Caki2 (cell line): ENCODE data around the gene KRT79. TPM values are rescaled to one million over a fixed set of nuclear protein-coding genes. Genes with fewer than 3 reads are reported as not detected.

Experiments used
- DNase-seq: peaks from one replicate; pipeline ENCODE4 v3.0.0-alpha.2; 2015; ENCODE audit warnings: low read depth
- in situ Hi-C: cut with HindIII; loops from 2 replicates; pipeline ENCODE4 v1.10.0; 2016; ENCODE audit warnings: low sequenced_read_pairs, low pct_unique_long_range_greater_than_20kb, mixed read lengths
- total RNA-seq: library from RNA; depleted of rRNA; stranded (reverse); fragments of >200 nt; shearing (Covaris generic); gene quantifications from 2 replicates; pipeline ENCODE4 v1.2.3, GENCODE V29; 2014; ENCODE audit warnings: low replicate concordance

Gene KRT79
- total RNA-seq, 1 experiment from 2014 or later = not detected

GRCh38 chr12:52824741-52825410 lies 9.2 kb downstream of the KRT79 start:
- DNase-seq = no peak
- in situ Hi-C loops = no loop called here

GRCh38 chr12:52823761-52824450 lies 10.2 kb downstream of the KRT79 start:
- DNase-seq = no peak
- in situ Hi-C loops = no loop called here

- in situ Hi-C loops = no loop called here
- no peak for DNase-seq
These were observed 11.2 kb downstream of the KRT79 start for GRCh38 chr12:52822771-52823510.

- DNase-seq = no peak
- in situ Hi-C loops = no loop called here
These were observed 12.1 kb downstream of the KRT79 start for GRCh38 chr12:52821826-52822660.

GRCh38 chr12:52821071-52821730 lies 12.9 kb downstream of the KRT79 start:
- DNase-seq = no peak
- in situ Hi-C loops = no loop called here

- in situ Hi-C loops = no loop called here
- no peak for DNase-seq
These were observed 13.6 kb downstream of the KRT79 start for GRCh38 chr12:52820521-52820920.

- DNase-seq = no peak
- in situ Hi-C loops = no loop called here
These were observed 14.2 kb downstream of the KRT79 start for GRCh38 chr12:52819731-52820510.

- in situ Hi-C loops = no loop called here
- DNase-seq = no peak
These were observed 15.2 kb downstream of the KRT79 start for GRCh38 chr12:52818887-52819420.

- DNase-seq = no peak
- in situ Hi-C loops = no loop called here
These were observed 15.7 kb downstream of the KRT79 start for GRCh38 chr12:52818388-52818787.

- in situ Hi-C loops = no loop called here
- no peak for DNase-seq
These were observed 16.3 kb downstream of the KRT79 start for GRCh38 chr12:52817699-52818238.

GRCh38 chr12:52817003-52817698 lies 17.0 kb downstream of the KRT79 start:
- in situ Hi-C loops = no loop called here
- DNase-seq = no peak

- DNase-seq = no peak
- in situ Hi-C loops = no loop called here
These were observed 18.2 kb downstream of the KRT79 start for GRCh38 chr12:52815676-52816588.

GRCh38 chr12:52815161-52815560 lies 18.9 kb downstream of the KRT79 start:
- in situ Hi-C loops = no loop called here
- no peak for DNase-seq

GRCh38 chr12:52814710-52815155 lies 19.4 kb downstream of the KRT79 start:
- no peak for DNase-seq
- in situ Hi-C loops = no loop called here
